HUES64 (cell line): ENCODE results near the gene URB2.

Source experiments
- H3K27ac ChIP-seq: 2 replicates; pipeline ENCODE4 v1.7.0; 2013; ENCODE audit warnings: low read depth, low read length, inconsistent platforms
- H3K27me3 ChIP-seq: 2 replicates; pipeline ENCODE4 v1.6.1; 2013; ENCODE audit warnings: mild to moderate bottlenecking, low read length; ENCODE audit not compliant: insufficient read depth
- H3K36me3 ChIP-seq: 2 replicates; pipeline ENCODE4 v1.6.1; 2013; ENCODE audit warnings: mild to moderate bottlenecking, low read length; ENCODE audit not compliant: insufficient read depth
- H3K4me1 ChIP-seq: 2 replicates; pipeline ENCODE4 v1.6.1; 2013; ENCODE audit warnings: mild to moderate bottlenecking, low read length, moderate library complexity; ENCODE audit not compliant: insufficient read depth
- H3K4me3 ChIP-seq: 2 replicates; pipeline ENCODE4 v1.5.1; 2013; ENCODE audit warnings: mild to moderate bottlenecking, low read length, moderate library complexity
- H3K9ac ChIP-seq: 2 replicates; pipeline ENCODE4 v1.6.1; 2013; ENCODE audit warnings: mild to moderate bottlenecking, low read depth, low read length
- H3K9me3 ChIP-seq: 2 replicates; pipeline ENCODE4 v1.6.1; 2013; ENCODE audit warnings: low read depth, low read length; ENCODE audit not compliant: insufficient read depth
- WGBS: fragments of 150-250, 120-280 bp; methylation state at CpG from one replicate; pipeline ENCODE4 v1.1.7; 2013; ENCODE audit warnings: missing lambda C conversion rate; 5-methylcytosine and 5-hydroxymethylcytosine counted together

The URB2 gene

DNA sequence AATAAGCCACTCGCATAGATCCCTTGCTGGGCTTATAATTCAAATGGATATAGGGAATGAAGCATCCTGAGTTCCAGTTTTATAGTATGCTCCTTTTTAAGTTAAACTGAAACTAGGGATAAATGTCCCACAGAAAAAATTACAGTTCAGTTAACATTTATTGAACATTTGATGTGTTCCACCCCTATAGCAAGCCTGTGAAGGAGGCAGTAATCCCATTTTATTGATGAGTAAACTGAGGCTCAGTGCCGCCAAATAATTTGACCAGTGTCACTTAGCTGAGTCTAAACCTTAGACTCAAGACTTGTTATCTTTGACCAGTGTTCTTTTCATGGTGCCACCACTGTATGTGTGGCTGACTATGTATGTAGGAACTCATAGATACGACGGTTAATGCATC lies 22.4 kb downstream of the URB2 start:
- H3K27me3 ChIP-seq, result no peaks in the 10 kb centered on the region
- WGBS, result 98% methylated on average over 3 of the region's 4 CpGs
- peaks cover 95% of the 10 kb centered on the region for H3K36me3 ChIP-seq
- no peak overlapping the region for H3K4me3 ChIP-seq
- no peaks in the 10 kb centered on the region for H3K4me1 ChIP-seq
- no peak overlapping the region for H3K27ac ChIP-seq
- no peaks in the 10 kb centered on the region for H3K9me3 ChIP-seq
- H3K9ac ChIP-seq, result no peak overlapping the region

GRCh38 chr1:229650045-229650444 lies 24.0 kb downstream of the URB2 start:
- Histone ChIP-seq H3K4me1 (no peaks in the 10 kb centered on the region), H3K27me3 (no peaks in the 10 kb centered on the region), H3K9me3 (no peaks in the 10 kb centered on the region), H3K36me3 (peaks cover 97% of the 10 kb centered on the region), H3K27ac (no peak overlapping the region), H3K9ac (no peak overlapping the region), H3K4me3 (no peak overlapping the region)
- WGBS, result 96% methylated on average over 4 of the region's 4 CpGs

GRCh38 chr1:229651546-229651945 lies 25.5 kb downstream of the URB2 start:
- Histone ChIP-seq H3K27ac (no peak overlapping the region), H3K27me3 (no peaks in the 10 kb centered on the region), H3K36me3 (peaks cover 97% of the 10 kb centered on the region), H3K4me1 (no peaks in the 10 kb centered on the region), H3K4me3 (no peak overlapping the region), H3K9me3 (no peaks in the 10 kb centered on the region), H3K9ac (no peak overlapping the region)
- WGBS, result 98% methylated on average over 3 of the region's 3 CpGs

GRCh38 chr1:229653420-229653819 lies 27.4 kb downstream of the URB2 start:
- Histone ChIP-seq H3K4me3 (no peak overlapping the region), H3K36me3 (peaks cover 97% of the 10 kb centered on the region), H3K9ac (no peak overlapping the region)

GRCh38 chr1:229655781-229656180 lies 29.7 kb downstream of the URB2 start:
- Histone ChIP-seq H3K4me3 (no peak overlapping the region), H3K9me3 (no peaks in the 10 kb centered on the region), H3K4me1 (no peaks in the 10 kb centered on the region), H3K9ac (no peak overlapping the region), H3K27ac (no peak overlapping the region), H3K36me3 (peaks cover 98% of the 10 kb centered on the region), H3K27me3 (no peaks in the 10 kb centered on the region)
- WGBS, result 94% methylated on average over 5 of the region's 5 CpGs

More at GRCh38 chr1:229653420-229653819, 27.4 kb downstream of the URB2 start:
- H3K4me1 ChIP-seq, result no peaks in the 10 kb centered on the region
- H3K9me3 ChIP-seq, result no peaks in the 10 kb centered on the region
- H3K27ac ChIP-seq, result no peak overlapping the region
- 96% methylated on average over 1 of the region's 1 CpG for WGBS
- H3K27me3 ChIP-seq, result no peaks in the 10 kb centered on the region

- Histone ChIP-seq H3K9ac (no peak overlapping the region), H3K27ac (no peak overlapping the region), H3K4me1 (no peaks in the 10 kb centered on the region), H3K27me3 (no peaks in the 10 kb centered on the region), H3K9me3 (no peaks in the 10 kb centered on the region), H3K4me3 (no peak overlapping the region), H3K36me3 (peaks cover 88% of the 10 kb centered on the region)
- 97% methylated on average over 2 of the region's 2 CpGs for WGBS
These were observed 32.1 kb downstream of the URB2 start for GRCh38 chr1:229657993-229658755.

DNA sequence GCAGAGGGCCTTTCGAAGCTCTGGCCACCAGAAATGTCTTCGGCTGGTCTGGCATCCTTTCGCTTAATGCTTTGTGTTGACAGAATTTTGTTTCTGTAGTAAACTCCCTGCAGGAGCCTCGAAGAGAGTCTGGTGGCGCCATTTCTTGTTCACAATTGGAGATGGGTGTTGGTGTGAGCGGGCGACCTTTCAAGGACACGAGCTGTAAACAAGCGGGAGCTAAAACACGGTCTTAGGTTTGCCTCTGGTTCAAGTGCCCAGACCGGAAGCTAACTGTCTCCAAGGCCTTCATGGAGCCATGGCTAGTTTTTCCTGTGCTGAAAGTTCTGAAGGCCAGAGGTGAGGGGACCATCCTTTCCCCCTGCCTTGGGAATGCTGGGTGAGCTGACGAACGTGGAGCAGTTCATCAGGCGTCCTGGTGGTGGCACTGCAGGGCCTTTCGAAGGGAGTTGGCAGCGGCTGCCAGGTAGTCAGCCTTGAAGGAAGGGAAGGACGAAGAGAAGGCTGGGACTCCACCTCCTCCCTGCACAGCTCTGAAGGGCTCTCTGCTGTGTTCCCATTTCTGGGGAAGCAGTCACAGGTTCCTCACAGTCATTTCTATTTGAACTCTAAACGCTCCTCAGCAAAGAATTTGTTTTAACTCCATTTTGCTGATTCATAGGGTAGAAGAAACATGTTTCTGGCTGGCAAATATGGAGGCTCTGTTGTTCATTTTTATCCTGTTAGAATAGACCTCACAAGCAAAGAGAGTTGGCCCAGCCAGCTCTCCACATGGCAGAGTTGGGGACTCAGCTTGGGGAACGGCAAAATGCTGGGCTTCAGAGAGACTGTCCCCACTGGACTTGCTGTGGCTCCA lies 35.2 kb downstream of the URB2 start:
- Histone ChIP-seq H3K27me3 (no peaks in the 10 kb centered on the region), H3K4me3 (no peak overlapping the region), H3K9me3 (no peaks in the 10 kb centered on the region), H3K4me1 (no peaks in the 10 kb centered on the region), H3K27ac (peak overlapping the region; percentile 11; the same call in 1 of the 2 replicates), H3K9ac (no peak overlapping the region), H3K36me3 (peaks cover 58% of the 10 kb centered on the region)
- 63% methylated on average over 19 of the region's 19 CpGs for WGBS

DNA sequence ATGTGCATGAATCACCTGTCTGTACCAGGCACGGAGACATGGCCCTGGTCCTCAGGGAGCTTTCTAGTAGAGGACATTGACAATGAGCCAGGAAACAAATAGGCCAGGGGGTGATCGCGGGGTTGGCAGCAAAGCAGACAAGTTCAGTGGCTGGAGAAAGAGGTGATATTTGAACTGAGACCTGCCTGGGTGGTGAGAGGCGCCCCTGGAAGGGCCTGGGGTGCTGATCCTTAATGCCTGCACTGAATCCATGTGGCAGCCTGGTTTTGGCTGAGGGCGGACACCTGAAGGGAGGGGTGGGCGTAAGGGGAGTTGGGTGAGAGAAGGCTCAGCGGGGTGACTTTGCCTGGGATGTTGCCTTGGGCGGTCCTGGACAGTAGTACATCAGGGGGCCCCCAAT lies 35.9 kb downstream of the URB2 start:
- Histone ChIP-seq H3K9ac (no peak overlapping the region), H3K4me3 (no peak overlapping the region), H3K36me3 (peaks cover 51% of the 10 kb centered on the region), H3K9me3 (no peaks in the 10 kb centered on the region), H3K4me1 (no peaks in the 10 kb centered on the region), H3K27ac (no peak overlapping the region), H3K27me3 (no peaks in the 10 kb centered on the region)
- 98% methylated on average over 8 of the region's 8 CpGs for WGBS

- Histone ChIP-seq H3K36me3 (peaks cover 28% of the 10 kb centered on the region), H3K9me3 (no peaks in the 10 kb centered on the region), H3K9ac (no peak overlapping the region), H3K4me3 (no peak overlapping the region), H3K27ac (no peak overlapping the region), H3K27me3 (no peaks in the 10 kb centered on the region), H3K4me1 (no peaks in the 10 kb centered on the region)
- WGBS, result 93% methylated on average over 9 of the region's 9 CpGs
These were observed 38.2 kb downstream of the URB2 start for GRCh38 chr1:229664133-229664689.

- H3K9ac ChIP-seq, result no peak overlapping the region
- no peak overlapping the region for H3K27ac ChIP-seq
- no peak overlapping the region for H3K4me3 ChIP-seq
- 95% methylated on average over 7 of the region's 7 CpGs for WGBS
- peaks cover 11% of the 10 kb centered on the region for H3K36me3 ChIP-seq
- H3K27me3 ChIP-seq, result no peaks in the 10 kb centered on the region
- H3K9me3 ChIP-seq, result no peaks in the 10 kb centered on the region
- H3K4me1 ChIP-seq, result no peaks in the 10 kb centered on the region
These were observed 40.0 kb downstream of the URB2 start for GRCh38 chr1:229665912-229666558.

DNA sequence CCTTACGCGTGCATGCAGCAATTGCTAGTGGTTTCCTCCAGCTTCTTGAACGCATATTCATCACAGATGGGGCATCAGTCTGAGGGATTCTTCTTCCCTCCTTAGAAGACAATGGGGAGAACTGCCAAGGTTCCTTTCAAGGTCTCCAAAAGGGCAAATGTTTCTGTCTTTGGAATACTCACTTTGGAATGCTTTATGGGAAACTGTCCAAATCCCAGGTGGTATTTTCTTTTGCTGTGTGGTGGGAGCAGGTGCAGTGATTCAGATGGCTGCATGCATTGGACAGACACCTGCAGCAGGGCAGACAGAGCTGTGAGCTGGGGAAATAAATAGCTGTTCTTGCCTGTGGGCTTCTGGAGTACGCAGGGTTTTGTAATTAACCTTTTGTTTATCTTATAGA lies 40.5 kb downstream of the URB2 start:
- WGBS, result 94% methylated on average over 4 of the region's 4 CpGs
- Histone ChIP-seq H3K4me1 (no peaks in the 10 kb centered on the region), H3K4me3 (no peak overlapping the region), H3K27me3 (no peaks in the 10 kb centered on the region), H3K36me3 (peaks cover 8% of the 10 kb centered on the region), H3K9me3 (no peaks in the 10 kb centered on the region), H3K27ac (no peak overlapping the region), H3K9ac (no peak overlapping the region)
